Activated CD4-positive, CD25-positive, alpha-beta regulatory T cell (primary cell): ENCODE data around the gene KIAA0513.

Source experiments
- DNase-seq, 4 experiments: peaks; one replicate each; lab custom pipeline; 2025; lab: John Stamatoyannopoulos, UW

KIAA0513 gene

DNA sequence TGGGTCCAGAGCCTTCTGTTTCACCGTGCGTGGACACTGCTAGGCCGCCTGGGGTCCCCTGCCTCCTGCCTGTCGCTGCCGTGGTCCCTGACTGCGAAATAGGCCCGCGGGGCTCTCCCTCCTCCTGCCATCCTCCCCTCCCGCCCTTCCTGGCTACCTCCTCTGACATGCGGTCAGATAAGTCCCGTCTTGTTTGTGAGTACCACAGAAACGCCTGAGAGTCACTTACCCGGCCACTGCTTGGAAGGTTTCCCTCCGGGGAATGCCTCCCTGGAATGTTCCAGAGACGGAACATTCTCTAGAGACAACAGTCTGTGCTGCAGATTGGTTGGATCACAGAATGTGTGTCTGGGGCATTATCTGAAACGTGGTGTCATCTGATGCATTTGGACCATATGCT lies 61.9 kb downstream of the KIAA0513 start:
- no peak for DNase-seq

DNA sequence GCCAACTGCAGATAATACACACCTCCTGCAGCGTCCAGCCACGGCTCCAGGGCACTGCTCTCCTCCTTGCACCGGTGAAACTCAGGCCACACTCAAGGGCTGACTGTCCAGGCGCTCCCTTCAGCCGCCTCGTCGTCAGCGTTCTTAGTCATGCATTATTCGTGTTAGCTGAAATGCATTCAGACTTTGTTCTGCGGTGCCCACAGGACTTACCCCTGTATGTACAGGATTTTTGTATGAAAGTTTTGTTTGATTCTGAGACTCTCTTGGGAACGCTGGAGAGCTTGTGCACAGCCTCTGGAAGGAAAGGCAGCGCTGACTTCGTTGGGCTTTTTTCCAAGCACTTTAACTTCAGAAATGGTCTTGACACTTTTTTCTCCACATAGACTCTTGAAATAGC lies 62.6 kb downstream of the KIAA0513 start:
- no peak for DNase-seq

DNA sequence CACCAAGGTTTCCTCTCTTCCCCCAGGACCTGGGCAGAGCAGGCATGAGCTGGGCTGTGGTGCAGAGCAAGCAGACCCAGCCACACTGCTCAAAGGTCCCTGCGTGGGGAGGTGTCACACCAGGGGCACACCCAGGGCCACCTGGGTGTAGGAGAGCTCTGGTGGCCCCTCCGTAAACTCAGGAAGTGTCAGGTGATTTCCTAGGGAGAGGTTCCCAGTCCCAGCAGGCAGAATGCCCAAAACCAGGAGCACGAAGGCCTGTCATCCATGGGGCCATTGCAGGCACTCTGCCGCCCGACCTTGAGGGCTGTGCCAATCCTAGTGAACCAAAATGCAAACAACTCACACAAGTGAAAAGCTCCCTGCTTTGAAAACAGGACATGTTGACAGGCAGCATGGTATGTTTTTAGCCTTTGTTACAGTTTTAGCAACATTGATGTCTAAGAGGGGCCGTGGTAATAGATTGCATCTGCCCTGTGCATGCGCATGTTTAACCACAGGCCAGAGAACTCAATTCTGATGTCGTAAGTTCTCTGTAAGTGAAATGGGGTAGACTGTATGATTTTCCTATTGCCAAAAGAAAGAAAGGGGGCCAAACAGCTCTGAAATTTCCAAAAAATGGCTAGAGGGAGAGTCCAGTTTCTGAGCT lies 63.4 kb downstream of the KIAA0513 start:
- no peak for DNase-seq

DNA sequence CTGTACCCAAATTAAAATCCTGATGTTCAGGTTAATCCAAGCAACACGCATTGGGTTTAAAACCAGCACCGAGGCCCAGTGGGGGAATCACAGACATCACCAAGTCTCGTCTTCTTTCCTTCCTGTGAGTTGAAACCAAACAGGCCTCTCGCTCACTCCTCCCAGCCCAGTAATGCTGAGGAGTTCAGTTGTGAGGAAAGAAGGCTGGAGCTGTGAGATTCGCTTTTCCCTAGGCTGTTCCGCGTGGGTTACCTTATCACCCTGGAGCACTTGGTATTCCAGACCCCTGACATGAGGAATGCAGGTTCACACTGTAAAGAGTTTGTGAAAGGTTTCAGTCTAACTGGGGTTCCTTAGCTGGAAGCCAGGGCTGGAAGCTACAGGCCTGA lies 63.9 kb downstream of the KIAA0513 start:
- DNase-seq: no peak

DNA sequence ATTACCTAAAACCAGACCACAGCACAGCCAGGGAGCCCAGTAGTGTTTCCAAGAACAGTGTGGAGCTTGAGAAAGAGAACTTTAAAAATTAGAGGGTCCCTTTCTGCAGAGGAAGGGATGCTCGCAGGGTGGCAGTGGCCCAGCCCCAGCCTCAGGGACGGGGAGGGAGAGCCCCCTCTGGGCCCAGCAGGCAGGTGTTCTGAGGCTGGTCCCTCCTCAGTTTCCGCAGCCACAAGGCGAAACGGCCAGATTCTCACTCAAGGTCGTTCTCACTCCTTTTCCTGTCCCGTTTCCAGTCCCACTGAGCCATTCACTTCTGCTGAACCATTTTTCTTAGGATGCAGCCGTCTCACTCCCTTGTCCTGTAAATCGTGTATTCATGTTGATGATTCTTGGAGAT lies 64.7 kb downstream of the KIAA0513 start:
- no peak for DNase-seq

DNA sequence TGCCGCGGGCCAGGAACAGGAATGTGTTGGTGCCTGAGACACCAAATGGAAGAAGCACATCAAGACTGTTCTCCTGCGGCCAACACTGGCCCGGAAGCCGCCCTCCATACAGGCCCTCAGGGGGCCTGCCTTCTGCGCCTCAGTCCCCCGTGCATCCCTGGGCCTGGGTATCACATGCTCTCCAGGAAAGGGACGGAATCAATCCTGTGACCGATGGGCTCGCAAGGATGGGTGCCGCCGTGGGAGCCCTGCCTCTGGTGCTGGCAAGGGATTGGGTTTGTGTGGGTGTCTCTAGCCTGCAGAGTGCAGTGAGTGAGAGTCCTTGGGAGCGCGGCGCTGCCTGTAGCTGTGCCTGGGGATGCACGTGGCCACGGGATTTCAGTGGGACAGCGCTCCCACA lies 65.3 kb downstream of the KIAA0513 start:
- DNase-seq: no peak

DNA sequence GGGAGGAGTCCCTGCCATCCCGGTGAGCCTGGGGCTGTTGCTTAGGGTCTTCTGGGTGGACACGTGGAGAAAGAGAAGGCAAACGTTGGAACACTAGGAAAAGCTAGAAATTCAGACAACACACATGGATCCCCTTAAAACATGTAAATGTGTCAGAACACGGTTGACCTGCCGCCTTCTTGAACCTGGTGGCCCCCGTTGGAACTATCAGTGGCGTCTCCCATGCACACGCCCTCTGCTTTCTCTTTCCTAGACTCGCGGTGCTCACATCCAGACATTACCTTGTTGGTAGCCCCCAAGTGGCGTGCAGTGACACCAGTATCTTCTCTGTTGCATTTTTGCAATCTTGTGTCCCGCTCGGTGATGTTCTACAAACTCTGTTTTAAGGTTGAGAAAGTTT lies 66.1 kb downstream of the KIAA0513 start:
- no peak for DNase-seq

DNA sequence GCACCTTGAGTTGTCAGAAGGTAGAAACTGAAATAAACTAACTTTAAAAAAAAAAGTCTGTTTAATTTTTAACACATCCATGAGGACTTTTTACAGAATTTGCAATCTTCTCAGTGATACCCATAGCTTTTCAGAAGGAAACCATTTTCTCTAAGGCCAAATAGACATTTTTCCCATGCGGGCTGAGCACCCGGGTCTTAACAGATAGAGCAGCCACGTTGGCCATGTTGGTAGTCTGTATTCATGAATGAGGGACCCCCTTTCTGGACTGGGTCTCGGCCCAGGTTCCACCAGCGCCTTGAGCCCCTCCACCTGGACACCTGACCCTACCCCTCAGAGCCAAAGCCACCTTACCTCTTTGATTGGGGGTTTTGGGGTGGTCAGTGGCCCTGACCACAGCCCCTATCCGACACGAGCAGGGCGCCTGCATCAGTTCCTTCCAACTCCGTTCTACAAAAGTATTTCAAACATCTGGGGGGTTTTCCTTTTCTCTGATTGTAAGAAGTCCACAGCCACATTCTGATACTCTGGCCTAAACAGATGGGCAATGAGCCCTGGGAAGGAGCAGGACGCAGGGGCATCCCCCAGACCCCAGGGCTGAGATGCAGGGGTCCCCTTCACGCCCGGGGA lies 66.7 kb downstream of the KIAA0513 start:
- no peak for DNase-seq

DNA sequence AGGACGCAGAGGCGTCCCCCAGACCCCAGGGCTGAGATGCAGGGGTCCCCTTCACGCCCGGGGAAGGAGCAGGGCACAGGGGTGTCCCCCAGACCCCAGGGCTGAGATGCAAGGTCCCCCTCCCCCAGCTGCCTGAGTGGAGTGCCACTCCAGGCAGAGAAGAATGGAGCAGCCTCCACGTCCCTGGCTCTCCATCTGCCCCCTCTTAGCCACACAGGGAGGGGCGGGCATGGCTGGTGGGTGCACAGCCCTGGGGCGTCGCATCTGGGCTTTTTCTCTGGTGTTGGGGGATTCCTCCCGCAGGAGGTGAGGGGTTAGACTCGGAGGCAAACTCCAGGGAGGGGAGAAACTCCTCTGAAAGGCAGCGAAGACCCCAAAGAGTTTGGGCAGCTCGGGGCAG lies 67.2 kb downstream of the KIAA0513 start:
- DNase-seq: no peak

DNA sequence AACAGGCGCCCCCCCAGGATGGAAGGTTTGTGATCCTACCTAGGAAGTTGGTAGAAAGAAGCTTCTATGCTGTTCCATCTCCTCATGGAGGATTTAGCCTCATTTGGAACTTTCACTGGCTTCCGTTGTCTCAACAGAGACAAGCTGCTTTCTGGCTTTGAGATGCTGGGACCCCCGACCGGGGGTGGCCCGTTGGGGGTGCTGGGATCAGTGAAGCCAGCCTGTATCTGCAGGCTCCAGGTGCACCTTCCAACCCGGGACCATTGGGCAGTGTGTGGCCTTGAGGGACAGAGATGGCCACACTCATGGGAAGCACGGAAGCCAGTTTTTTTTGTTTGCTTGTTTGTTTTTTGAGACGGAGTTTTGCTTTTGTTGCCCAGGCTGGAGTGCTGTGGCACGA lies 69.3 kb downstream of the KIAA0513 start:
- DNase-seq: no peak

DNA sequence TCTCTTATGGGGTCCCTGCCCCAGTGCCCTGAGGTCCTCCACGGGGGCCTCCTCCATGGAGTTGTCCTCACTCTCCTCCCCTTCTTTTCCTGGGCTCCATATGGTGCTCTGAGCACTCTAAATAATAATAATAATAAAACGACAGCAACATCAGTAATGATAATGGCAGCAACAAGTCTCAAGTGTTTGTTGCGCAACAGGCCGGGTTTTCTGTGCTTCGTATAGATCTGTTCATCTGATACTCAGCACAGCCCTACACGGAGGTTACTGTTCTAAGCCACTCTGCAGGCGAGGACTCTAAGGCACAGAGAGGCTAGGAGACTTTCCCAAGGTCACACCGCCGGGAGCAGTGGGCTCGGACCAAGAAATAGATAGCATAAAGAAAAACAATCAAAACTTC lies 71.0 kb downstream of the KIAA0513 start:
- no peak for DNase-seq

DNA sequence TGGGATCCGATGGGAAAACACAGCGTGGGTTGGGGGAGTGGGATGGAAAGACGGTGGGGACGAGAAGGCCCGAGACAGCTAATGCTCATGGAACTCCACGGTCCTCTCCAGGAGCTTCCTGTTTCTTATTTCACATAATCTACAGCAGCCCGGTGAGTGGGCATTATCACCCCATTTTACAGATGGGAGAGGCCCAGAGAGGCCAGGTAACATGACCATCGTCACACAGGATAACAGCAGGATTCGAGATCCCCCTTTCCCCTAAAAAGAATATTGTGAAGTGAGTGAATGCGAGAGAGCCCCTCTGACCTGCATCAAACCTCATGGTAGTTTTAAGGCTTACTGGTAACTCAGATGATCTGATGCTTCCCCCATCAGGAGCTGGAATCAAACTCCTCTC lies 72.7 kb downstream of the KIAA0513 start:
- DNase-seq: no peak

DNA sequence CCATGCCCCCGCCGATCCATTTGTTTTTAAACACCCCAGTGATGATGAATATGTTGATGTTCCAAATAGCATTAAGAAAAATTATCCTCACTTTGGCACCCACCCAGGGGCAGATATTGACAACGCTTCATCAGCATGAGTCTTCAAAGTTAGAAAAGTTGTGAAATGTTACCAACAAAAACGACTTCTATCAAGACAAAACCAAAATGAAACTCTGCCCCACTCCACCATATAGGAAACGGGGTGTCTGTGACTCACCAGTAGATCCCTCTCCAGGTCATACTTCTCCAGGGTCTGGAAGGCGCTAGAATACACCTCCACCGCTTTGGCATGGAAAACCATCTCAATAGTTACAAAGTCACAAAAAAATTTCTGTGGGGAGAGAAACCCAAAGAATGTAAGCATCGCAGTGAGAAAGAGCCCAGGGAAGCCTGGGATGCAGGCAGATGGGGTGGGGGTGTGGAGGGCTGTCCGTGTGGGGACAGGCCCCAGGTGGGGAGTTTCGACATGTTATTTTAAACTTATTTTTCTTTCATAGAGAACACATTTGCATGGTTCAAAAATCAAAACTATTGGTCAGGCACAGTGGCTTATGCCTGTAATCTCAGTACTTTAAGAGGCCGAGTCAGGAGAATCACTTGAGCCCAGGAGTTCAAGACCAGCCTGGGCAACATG lies 74.5 kb downstream of the KIAA0513 start:
- no peak for DNase-seq

DNA sequence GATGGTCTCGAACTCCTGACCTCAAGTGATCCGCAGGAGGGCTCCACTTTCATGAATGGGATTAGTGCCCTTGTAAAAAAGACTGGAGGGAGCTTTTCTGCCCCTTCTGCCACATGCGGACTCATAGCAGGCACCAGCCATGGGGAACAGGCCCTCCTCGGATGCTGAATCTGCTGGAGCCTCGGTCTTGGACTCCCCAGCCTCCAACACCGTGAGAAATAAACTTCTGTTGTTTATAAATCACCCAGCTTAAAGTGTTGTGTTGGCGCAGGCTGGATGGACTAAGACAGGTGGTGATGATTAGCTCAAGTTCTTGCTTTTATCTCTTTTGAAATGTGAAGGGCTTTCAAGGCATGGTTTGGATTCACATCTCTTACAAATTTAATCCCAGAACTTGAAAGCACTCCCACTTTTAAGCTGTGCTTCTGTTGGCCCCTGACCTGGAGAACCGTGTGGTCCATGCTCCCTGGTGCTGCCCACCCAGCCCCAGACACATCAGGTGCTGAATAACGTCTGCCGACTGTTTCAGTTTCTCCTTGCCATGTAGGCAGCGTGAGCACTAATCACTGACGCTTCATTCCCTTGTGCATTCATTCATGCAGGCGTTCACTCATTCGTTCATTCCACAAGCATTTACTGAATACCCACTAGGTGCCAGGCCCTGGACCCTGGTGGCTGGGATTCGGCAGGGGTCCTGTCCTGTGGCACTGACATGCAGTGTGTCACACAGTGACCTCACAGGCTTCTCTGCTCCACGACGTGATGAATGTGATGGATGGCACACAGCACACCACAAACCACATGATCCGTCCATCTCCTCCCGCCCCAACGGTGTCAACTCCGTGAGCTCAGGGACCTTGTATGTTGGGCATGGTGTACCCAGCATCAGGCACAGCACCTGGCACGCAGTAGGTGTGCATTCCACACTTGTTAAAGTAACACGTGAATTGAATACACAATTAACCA lies 75.8 kb downstream of the KIAA0513 start:
- no peak for DNase-seq

DNA sequence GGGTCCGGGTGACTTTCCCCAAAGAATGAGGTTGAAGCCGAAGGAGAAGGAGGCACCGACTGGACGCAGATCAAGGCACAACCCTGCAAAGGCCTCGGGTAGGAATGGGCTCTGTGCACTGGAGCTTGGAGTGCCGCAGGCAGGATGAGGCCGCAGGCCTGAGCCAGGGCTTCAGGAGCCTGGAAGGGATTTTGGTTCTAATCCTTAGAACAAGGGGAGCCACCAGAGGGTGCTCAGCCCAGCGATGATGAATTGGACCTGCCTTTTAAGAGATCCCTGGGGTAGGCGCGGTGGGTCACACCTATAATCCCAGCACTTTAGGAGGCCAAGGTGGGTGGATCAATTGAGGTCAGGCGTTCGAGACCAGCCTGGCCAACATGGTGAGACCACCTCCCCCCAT lies 76.6 kb downstream of the KIAA0513 start:
- no peak for DNase-seq

DNA sequence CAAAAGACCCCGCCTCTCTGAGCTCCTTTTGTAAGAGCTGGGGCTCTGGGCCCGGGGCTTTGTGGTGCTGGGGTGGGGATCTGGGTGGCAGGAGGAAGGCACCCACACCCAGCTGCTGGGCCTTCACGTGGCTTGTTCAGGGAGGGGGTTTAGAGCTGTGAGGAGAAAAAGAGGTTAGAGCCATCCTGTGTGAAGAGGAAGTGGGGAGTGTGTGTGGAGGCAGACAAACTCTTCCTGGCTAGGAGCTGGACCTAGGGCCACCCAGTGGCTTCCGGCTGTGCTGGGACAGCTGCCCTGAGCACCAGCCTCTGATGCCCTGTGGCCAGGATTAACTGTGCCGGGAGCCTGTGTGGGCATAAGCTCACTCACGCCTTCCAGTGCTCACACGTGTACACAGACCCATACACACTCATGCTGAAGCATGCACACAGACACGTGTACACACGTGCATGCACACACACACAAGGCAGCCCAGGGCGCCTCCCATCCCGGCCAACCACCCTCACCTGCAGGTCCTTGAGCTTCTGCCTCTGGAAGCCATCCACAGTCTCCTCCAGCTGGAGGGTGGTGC lies 77.3 kb downstream of the KIAA0513 start:
- DNase-seq: no peak

DNA sequence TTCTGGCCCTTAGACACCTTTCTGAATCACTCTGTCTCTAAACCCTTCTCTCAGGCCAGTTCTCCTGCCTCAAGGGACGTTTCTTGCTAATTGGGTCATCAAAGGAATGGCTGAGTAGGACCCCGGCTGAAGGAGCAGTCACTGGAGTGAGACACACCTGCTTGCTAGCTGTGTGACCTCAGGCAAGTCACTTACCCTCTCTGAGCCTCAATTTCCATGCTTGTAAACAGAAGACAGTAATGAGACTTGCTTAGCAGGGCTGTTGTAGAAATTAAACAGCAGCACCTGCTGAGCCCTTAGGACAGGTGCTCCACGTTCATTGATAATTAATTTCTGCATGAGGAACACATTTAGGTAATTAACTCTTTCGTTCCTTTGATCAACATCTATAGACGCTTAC lies 77.9 kb downstream of the KIAA0513 start:
- no peak for DNase-seq

DNA sequence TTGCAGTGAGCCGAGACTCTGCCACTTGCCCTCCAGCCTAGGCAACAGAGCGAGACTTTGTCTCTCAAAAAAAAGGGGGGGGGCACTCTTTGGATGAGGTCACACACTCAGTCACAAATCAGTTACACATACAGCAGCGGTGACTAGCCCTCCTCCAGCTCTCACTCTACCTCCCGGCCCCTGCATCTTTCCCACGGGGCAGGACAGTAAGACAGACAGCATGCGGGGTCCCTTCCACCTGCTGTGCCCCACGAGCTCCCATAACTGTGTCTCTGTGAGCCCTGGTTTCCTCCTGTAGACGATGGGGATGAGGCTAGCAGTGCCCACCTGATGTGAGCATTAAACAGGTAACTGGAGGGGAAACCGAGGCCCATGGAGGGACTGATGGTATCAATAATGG lies 79.5 kb downstream of the KIAA0513 start:
- DNase-seq: no peak

DNA sequence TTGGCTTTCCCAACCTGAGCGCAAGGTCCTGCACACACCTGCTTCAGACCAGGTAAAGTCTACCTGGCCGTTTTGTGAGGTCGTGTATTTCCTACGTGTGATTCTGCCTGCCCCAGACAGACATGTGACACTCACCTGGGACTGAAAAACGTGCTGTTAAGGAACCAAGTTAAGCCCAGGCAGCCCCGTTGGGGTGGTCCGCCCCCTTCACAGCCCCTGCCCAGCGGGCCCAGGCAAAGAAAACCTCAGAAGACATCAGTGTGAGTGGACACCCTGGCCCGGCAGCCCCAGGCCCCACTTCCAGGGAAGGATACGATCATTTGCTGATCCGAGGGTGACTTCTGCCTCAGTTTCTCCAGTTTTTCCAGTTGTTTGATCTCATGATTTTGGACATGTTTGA lies 79.9 kb downstream of the KIAA0513 start:
- no peak for DNase-seq

DNA sequence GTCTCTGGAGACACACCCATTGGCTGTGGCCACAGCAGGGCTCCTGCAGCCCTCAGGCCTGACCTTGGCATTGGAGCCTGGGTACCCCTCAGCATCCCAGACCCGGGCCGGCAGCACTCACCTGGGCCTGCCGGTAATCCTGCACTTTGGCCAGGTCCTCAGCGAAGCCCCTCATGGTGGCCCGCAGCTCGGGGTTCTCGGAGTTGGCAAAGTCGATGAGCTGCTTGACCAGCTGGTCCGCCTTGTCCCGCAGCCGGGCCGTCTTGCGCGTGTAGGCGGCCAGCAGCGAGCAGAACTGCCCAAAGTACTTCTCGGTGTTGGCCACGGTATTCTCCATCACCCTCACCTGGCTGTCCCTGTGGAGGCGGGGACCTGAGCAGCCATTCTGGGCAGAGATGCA lies 82.5 kb downstream of the KIAA0513 start:
- no peak for DNase-seq

DNA sequence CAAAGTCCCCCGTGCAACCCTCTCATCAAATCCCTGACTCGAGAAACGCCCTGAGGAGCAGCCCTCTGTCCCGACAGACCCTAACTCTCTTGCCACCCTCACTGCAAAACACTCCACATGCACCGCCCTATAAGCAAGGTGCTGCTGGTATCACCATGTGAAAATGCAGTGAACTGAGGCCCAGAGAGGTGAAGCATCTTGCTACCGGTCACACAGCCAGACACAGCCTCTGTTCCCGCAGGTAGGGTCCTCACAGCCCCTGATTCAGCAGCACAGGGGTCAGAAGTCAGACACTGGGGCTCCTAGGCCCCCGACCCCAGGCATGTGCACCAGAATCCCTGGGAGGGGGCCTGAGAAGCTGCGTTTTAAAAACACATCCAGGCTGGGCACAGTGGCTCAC lies 83.6 kb downstream of the KIAA0513 start:
- DNase-seq: no peak

DNA sequence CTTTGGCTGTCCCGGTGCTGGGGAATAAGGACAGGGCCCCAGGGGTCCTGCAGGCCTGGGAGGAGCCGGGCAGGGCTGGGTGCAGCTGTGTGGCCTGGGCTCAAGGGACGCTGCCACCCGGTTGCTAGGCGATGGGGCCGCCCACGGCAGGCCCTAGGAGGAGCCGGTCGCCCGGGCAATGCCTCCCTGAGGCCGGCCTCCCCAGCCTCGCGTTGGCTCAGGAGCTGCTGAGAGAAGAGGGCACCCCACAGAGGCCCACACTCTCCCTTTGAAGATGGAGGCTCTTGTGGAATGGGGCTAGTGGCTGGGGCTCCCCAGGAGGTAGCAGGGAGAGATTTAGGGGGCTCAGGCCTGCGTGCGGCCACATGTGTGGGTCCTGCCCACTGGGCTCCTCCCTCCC lies 84.8 kb downstream of the KIAA0513 start, which contains the start of gene CIBAR2:
Gene CIBAR2 (minus strand): TSS at position 109 of the 400 bp plus-strand sequence. CDS start 120 bp downstream, outside the sequence.
- DNase-seq: no peak
